A673 (cell line): ENCODE results near the gene GRIN2D.

Source experiments
- CTCF ChIP-seq: fragments of 300-800, 200-600 bp; sonication (generic); conservative IDR thresholded peaks from 2 replicates; pipeline ENCODE4 v1.5.1; 2017; ENCODE audit warnings: low read depth, mild to moderate bottlenecking, antibody characterized with exemption, low read length, moderate library complexity, mixed read lengths
- EZH2 ChIP-seq: fragments of 200-600 bp; sonication (generic); IDR thresholded peaks from 2 replicates; pipeline ENCODE4 v1.6.1; 2017; ENCODE audit warnings: borderline replicate concordance, low read depth, mild to moderate bottlenecking, mixed read lengths, antibody characterized with exemption, low read length; ENCODE audit not compliant: poor library complexity, severe bottlenecking

- no peak for TF ChIP-seq CTCF
- no peak for TF ChIP-seq EZH2
These were observed 25.9 kb downstream of the GRIN2D start for GRCh38 chr19:48419158-48419920.
